Parathyroid adenoma (tissue), 2 donors: ENCODE measurements around the gene RRM1.

ENCODE experiments used
- H2AFZ ChIP-seq: fragments of 300-600 bp; sonication (generic); one replicate; pipeline ENCODE4 v1.7.0; 2017; ENCODE audit warnings: antibody characterized with exemption, mild to moderate bottlenecking
- H3K27ac ChIP-seq: fragments of 300-600 bp; sonication (generic); one replicate; pipeline ENCODE4 v1.7.0; 2017
- H3K27me3 ChIP-seq: fragments of 300-600 bp; sonication (generic); one replicate; pipeline ENCODE4 v1.7.0; 2017; ENCODE audit warnings: low read length; ENCODE audit not compliant: control insufficient read depth, insufficient read depth
- H3K36me3 ChIP-seq: fragments of 300-600 bp; sonication (generic); one replicate; pipeline ENCODE4 v1.7.0; 2017; ENCODE audit warnings: low read length; ENCODE audit not compliant: control insufficient read depth, insufficient read depth
- H3K4me1 ChIP-seq: fragments of 300-600 bp; sonication (generic); one replicate; pipeline ENCODE4 v1.7.0; 2017; ENCODE audit warnings: control low read depth
- H3K4me2 ChIP-seq: fragments of 300-600 bp; sonication (generic); one replicate; pipeline ENCODE4 v1.7.0; 2017; ENCODE audit warnings: low read length
- H3K4me3 ChIP-seq: fragments of 300-600 bp; sonication (generic); one replicate; pipeline ENCODE4 v1.7.0; 2017; ENCODE audit warnings: low read depth, low read length
- H3K79me2 ChIP-seq: fragments of 300-600 bp; sonication (generic); one replicate; pipeline ENCODE4 v1.7.0; 2017; ENCODE audit warnings: control low read depth
- H3K9ac ChIP-seq: fragments of 300-600 bp; sonication (generic); one replicate; pipeline ENCODE4 v1.7.0; 2017; ENCODE audit warnings: mild to moderate bottlenecking
- H3K9me3 ChIP-seq: fragments of 300-600 bp; sonication (generic); one replicate; pipeline ENCODE4 v1.7.0; 2017; ENCODE audit warnings: low read length; ENCODE audit not compliant: control insufficient read depth
- CTCF ChIP-seq: fragments of 300-600 bp; sonication (generic); IDR thresholded peaks from one replicate; pipeline ENCODE4 v1.7.0; 2017; ENCODE audit warnings: antibody characterized with exemption, mild to moderate bottlenecking
- donor health status: primary hyperparathyroidism.

The RRM1 gene

GRCh38 chr11:4134806-4135205 is 40.2 kb downstream of the RRM1 start:
- Histone ChIP-seq H3K27me3 (no peaks in the 10 kb centered on the region), H3K4me3 (no peak overlapping the region), H3K79me2 (no peaks in the 10 kb centered on the region), H3K4me2 (no peak overlapping the region), H3K9me3 (no peaks in the 10 kb centered on the region), H3K4me1 (no peaks in the 10 kb centered on the region), H2AFZ (no peak overlapping the region), H3K9ac (no peak overlapping the region), H3K36me3 (no peaks in the 10 kb centered on the region), H3K27ac (no peak overlapping the region)
- no peak for TF ChIP-seq CTCF

- H3K4me3 ChIP-seq: no peak overlapping the region
- H3K79me2 ChIP-seq: no peaks in the 10 kb centered on the region
- H3K9ac ChIP-seq: no peak overlapping the region
- no peak overlapping the region for H3K4me2 ChIP-seq
- H3K9me3 ChIP-seq: no peaks in the 10 kb centered on the region
- no peak overlapping the region for H2AFZ ChIP-seq
- TF ChIP-seq CTCF: no peak
- no peaks in the 10 kb centered on the region for H3K27me3 ChIP-seq
- H3K4me1 ChIP-seq: no peaks in the 10 kb centered on the region
- no peak overlapping the region for H3K27ac ChIP-seq
- no peaks in the 10 kb centered on the region for H3K36me3 ChIP-seq
Observed at GRCh38 chr11:4138497-4138896, 43.9 kb downstream of the RRM1 start.

- TF ChIP-seq CTCF: no peak
- no peaks in the 10 kb centered on the region for H3K4me1 ChIP-seq
- no peaks in the 10 kb centered on the region for H3K36me3 ChIP-seq
- no peak overlapping the region for H3K27ac ChIP-seq
- H2AFZ ChIP-seq: no peak overlapping the region
- H3K9ac ChIP-seq: no peak overlapping the region
- no peak overlapping the region for H3K4me2 ChIP-seq
- no peak overlapping the region for H3K4me3 ChIP-seq
- no peaks in the 10 kb centered on the region for H3K79me2 ChIP-seq
- no peaks in the 10 kb centered on the region for H3K27me3 ChIP-seq
- H3K9me3 ChIP-seq: no peaks in the 10 kb centered on the region
Observed at GRCh38 chr11:4140067-4140636, 45.6 kb downstream of the RRM1 start.

GRCh38 chr11:4146070-4146771 is 51.6 kb downstream of the RRM1 start:
- no peak overlapping the region for H3K4me2 ChIP-seq
- no peaks in the 10 kb centered on the region for H3K27me3 ChIP-seq
- H3K4me3 ChIP-seq: no peak overlapping the region
- no peak overlapping the region for H2AFZ ChIP-seq
- no peak overlapping the region for H3K9ac ChIP-seq
- H3K36me3 ChIP-seq: no peaks in the 10 kb centered on the region
- H3K27ac ChIP-seq: no peak overlapping the region
- TF ChIP-seq CTCF: no peak
- H3K9me3 ChIP-seq: no peaks in the 10 kb centered on the region
- no peaks in the 10 kb centered on the region for H3K4me1 ChIP-seq
- H3K79me2 ChIP-seq: no peaks in the 10 kb centered on the region

- Histone ChIP-seq H3K4me3 (no peak overlapping the region), H3K27me3 (no peaks in the 10 kb centered on the region), H3K36me3 (no peaks in the 10 kb centered on the region), H3K4me2 (no peak overlapping the region), H2AFZ (no peak overlapping the region), H3K79me2 (no peaks in the 10 kb centered on the region), H3K27ac (no peak overlapping the region), H3K4me1 (no peaks in the 10 kb centered on the region), H3K9ac (no peak overlapping the region), H3K9me3 (no peaks in the 10 kb centered on the region)
- no peak for TF ChIP-seq CTCF
Observed at GRCh38 chr11:4146772-4147098, 52.1 kb downstream of the RRM1 start.
